ENCODE measurements around the gene LHFPL6.

LHFPL6 gene

GRCh38 chr13:39536906-39537305 lies 66.1 kb downstream of the LHFPL6 start:
- no CpG with 5 or more reads among the region's 7 CpGs for WGBS (ENCODE audit: insufficient coverage, insufficient read length)
- no peak for DNase-seq (ENCODE audit: low read depth, low spot score)
- H3K9me3 ChIP-seq (ENCODE audit: control insufficient read depth, insufficient read depth, low read length) = no peaks in the 10 kb centered on the region
- no peak overlapping the region for H3K27ac ChIP-seq (ENCODE audit: low read length)
- no peaks in the 10 kb centered on the region for H3K4me1 ChIP-seq (ENCODE audit: control insufficient read depth, insufficient read depth, low read length)
- no peak overlapping the region for H3K4me3 ChIP-seq (ENCODE audit: low read length)
- H3K27me3 ChIP-seq (ENCODE audit: control insufficient read depth, insufficient read depth, low read length) = no peaks in the 10 kb centered on the region
- no peaks in the 10 kb centered on the region for H3K36me3 ChIP-seq (ENCODE audit: control insufficient read depth, insufficient read depth, low read length)

- Histone ChIP-seq H3K4me3 (ENCODE audit: low read length) (no peak overlapping the region), H3K9me3 (ENCODE audit: control insufficient read depth, insufficient read depth, low read length) (no peaks in the 10 kb centered on the region), H3K36me3 (ENCODE audit: control insufficient read depth, insufficient read depth, low read length) (no peaks in the 10 kb centered on the region), H3K27me3 (ENCODE audit: control insufficient read depth, insufficient read depth, low read length) (no peaks in the 10 kb centered on the region), H3K27ac (ENCODE audit: low read length) (no peak overlapping the region), H3K4me1 (ENCODE audit: control insufficient read depth, insufficient read depth, low read length) (no peaks in the 10 kb centered on the region)
- WGBS (ENCODE audit: insufficient coverage, insufficient read length) = no CpG with 5 or more reads among the region's 6 CpGs
- no peak for DNase-seq (ENCODE audit: low read depth, low spot score)
These were observed 66.7 kb downstream of the LHFPL6 start for GRCh38 chr13:39536274-39536673.

DNA sequence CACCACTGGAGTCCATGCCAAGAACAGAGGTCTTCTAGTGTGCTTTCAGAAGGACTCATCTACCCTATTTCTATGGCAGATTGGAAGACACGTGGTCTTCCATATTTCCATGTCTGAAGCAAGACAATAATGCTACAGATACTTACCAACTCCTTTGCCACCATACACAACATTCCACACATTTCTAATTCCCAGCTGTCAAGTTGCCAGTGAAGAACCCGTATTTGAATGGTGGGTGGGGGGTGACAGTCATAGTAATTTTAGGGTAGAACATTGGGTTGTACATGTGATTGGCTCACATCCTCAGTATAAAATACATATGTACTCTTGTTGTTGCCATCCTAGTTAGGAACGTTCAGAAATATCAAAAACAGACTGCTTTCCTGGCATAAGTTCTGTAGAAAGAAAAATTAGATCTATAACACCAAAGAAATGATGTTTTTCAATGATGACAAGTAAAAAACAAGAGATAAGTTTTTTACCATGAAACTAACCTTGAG lies 69.3 kb downstream of the LHFPL6 start:
- Histone ChIP-seq H3K27ac (ENCODE audit: low read length) (no peak overlapping the region), H3K4me3 (ENCODE audit: low read length) (no peak overlapping the region), H3K9me3 (ENCODE audit: control insufficient read depth, insufficient read depth, low read length) (no peaks in the 10 kb centered on the region), H3K36me3 (ENCODE audit: control insufficient read depth, insufficient read depth, low read length) (no peaks in the 10 kb centered on the region), H3K27me3 (ENCODE audit: control insufficient read depth, insufficient read depth, low read length) (no peaks in the 10 kb centered on the region), H3K4me1 (ENCODE audit: control insufficient read depth, insufficient read depth, low read length) (no peaks in the 10 kb centered on the region; the same call in 1 of the 2 replicates)
- DNase-seq (ENCODE audit: low read depth, low spot score) = no peak
- no CpG with 5 or more reads among the region's 3 CpGs for WGBS (ENCODE audit: insufficient coverage, insufficient read length)

DNA sequence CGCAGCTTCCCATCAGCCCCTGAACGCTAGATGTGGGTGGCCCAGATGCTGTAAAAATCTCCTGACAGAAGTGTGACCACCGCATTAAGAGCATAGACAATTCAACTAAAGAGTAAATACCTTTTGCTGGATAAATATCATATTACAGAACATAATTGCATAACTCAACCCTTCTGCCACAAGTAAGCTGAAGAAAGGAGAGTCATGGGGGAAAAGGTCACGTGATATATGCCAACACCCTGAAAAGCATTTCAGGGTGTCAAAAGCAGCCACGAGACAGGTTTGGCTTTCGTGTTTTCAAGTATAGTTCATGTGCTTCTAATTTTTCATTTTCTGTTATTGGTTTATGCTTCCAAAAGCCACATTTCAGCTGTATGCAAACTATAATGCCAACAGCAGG lies 71.3 kb downstream of the LHFPL6 start:
- no peaks in the 10 kb centered on the region for H3K9me3 ChIP-seq (ENCODE audit: control insufficient read depth, insufficient read depth, low read length)
- H3K4me1 ChIP-seq (ENCODE audit: control insufficient read depth, insufficient read depth, low read length) = no peaks in the 10 kb centered on the region; the same call in 1 of the 2 replicates
- no CpG with 5 or more reads among the region's 6 CpGs for WGBS (ENCODE audit: insufficient coverage, insufficient read length)
- H3K27me3 ChIP-seq (ENCODE audit: control insufficient read depth, insufficient read depth, low read length) = no peaks in the 10 kb centered on the region
- DNase-seq (ENCODE audit: low read depth, low spot score) = no peak
- no peaks in the 10 kb centered on the region for H3K36me3 ChIP-seq (ENCODE audit: control insufficient read depth, insufficient read depth, low read length)
- no peak overlapping the region for H3K27ac ChIP-seq (ENCODE audit: low read length)
- H3K4me3 ChIP-seq (ENCODE audit: low read length) = no peak overlapping the region

- Histone ChIP-seq H3K9me3 (ENCODE audit: control insufficient read depth, insufficient read depth, low read length) (no peaks in the 10 kb centered on the region), H3K4me1 (ENCODE audit: control insufficient read depth, insufficient read depth, low read length) (no peaks in the 10 kb centered on the region; the same call in 1 of the 2 replicates), H3K27ac (ENCODE audit: low read length) (no peak overlapping the region), H3K36me3 (ENCODE audit: control insufficient read depth, insufficient read depth, low read length) (no peaks in the 10 kb centered on the region), H3K27me3 (ENCODE audit: control insufficient read depth, insufficient read depth, low read length) (no peaks in the 10 kb centered on the region), H3K4me3 (ENCODE audit: low read length) (no peak overlapping the region)
- no peak for DNase-seq (ENCODE audit: low read depth, low spot score)
- no CpG with 5 or more reads among the region's 3 CpGs for WGBS (ENCODE audit: insufficient coverage, insufficient read length)
These were observed 72.1 kb downstream of the LHFPL6 start for GRCh38 chr13:39530916-39531315.

DNA sequence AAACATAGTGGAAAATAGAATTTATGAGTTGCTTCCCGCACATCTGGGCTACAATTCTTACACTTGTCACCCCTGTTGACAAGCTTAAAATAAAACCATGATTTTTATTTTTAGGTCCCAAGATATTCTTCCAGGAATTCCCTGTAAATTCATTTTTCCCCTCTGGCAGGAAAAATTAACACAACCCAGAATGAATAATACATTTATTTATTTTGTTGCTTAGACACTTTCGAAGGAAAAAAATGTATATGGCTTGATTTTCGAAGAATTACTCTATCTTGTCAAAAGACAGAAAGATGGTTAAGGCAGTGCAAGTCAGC lies 74.4 kb downstream of the LHFPL6 start:
- H3K27me3 ChIP-seq (ENCODE audit: control insufficient read depth, insufficient read depth, low read length) = no peaks in the 10 kb centered on the region
- H3K36me3 ChIP-seq (ENCODE audit: control insufficient read depth, insufficient read depth, low read length) = no peaks in the 10 kb centered on the region
- no peak overlapping the region for H3K4me3 ChIP-seq (ENCODE audit: low read length)
- no peaks in the 10 kb centered on the region; the same call in 1 of the 2 replicates for H3K4me1 ChIP-seq (ENCODE audit: control insufficient read depth, insufficient read depth, low read length)
- H3K9me3 ChIP-seq (ENCODE audit: control insufficient read depth, insufficient read depth, low read length) = no peaks in the 10 kb centered on the region
- DNase-seq (ENCODE audit: low read depth, low spot score) = no peak
- no CpG with 5 or more reads among the region's 3 CpGs for WGBS (ENCODE audit: insufficient coverage, insufficient read length)
- H3K27ac ChIP-seq (ENCODE audit: low read length) = no peak overlapping the region

DNA sequence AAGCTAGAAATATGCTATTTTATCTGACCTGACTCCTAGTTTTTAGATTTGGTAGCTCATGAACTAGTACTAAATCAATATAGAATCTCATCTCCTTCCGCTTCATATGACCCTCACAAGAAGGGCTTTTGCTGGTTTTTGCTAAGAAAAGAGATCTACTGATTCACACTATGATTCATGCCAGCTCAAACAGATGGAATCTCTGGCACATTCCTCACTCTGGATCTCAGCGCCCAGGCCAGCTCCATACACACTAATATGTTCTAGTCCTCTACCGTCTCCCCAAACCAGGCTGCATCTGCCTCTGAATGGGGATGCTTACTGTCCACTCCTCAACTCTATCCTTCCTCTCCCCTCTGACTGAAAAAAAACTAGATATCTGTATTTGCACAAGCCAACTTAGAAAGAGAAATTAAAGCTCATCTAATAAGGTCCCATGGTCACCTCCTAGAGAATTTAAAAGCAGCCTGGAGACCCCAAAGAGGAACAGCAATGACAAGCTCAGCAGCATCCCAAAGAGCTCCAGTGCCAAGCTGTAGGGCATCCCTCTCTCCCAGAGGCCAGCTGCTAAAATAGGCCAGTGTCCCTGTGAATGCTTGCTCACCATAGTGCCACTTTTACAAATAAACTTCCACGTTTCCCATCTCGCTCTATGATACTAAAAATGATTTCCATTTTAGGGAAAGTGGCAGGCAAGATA lies 74.9 kb downstream of the LHFPL6 start:
- DNase-seq (ENCODE audit: low read depth, low spot score) = no peak
- no CpG with 5 or more reads among the region's 5 CpGs for WGBS (ENCODE audit: insufficient coverage, insufficient read length)
- no peak overlapping the region for H3K27ac ChIP-seq (ENCODE audit: low read length)
- H3K4me1 ChIP-seq (ENCODE audit: control insufficient read depth, insufficient read depth, low read length) = no peaks in the 10 kb centered on the region; the same call in 1 of the 2 replicates
- H3K36me3 ChIP-seq (ENCODE audit: control insufficient read depth, insufficient read depth, low read length) = no peaks in the 10 kb centered on the region
- no peaks in the 10 kb centered on the region for H3K27me3 ChIP-seq (ENCODE audit: control insufficient read depth, insufficient read depth, low read length)
- H3K4me3 ChIP-seq (ENCODE audit: low read length) = no peak overlapping the region
- no peaks in the 10 kb centered on the region for H3K9me3 ChIP-seq (ENCODE audit: control insufficient read depth, insufficient read depth, low read length)

GRCh38 chr13:39527301-39527700 lies 75.7 kb downstream of the LHFPL6 start:
- Histone ChIP-seq H3K36me3 (ENCODE audit: control insufficient read depth, insufficient read depth, low read length) (no peaks in the 10 kb centered on the region), H3K27ac (ENCODE audit: low read length) (no peak overlapping the region), H3K9me3 (ENCODE audit: control insufficient read depth, insufficient read depth, low read length) (no peaks in the 10 kb centered on the region), H3K4me3 (ENCODE audit: low read length) (no peak overlapping the region), H3K27me3 (ENCODE audit: control insufficient read depth, insufficient read depth, low read length) (no peaks in the 10 kb centered on the region), H3K4me1 (ENCODE audit: control insufficient read depth, insufficient read depth, low read length) (no peaks in the 10 kb centered on the region; the same call in 1 of the 2 replicates)
- DNase-seq (ENCODE audit: low read depth, low spot score) = no peak
- no CpG with 5 or more reads among the region's 3 CpGs for WGBS (ENCODE audit: insufficient coverage, insufficient read length)

DNA sequence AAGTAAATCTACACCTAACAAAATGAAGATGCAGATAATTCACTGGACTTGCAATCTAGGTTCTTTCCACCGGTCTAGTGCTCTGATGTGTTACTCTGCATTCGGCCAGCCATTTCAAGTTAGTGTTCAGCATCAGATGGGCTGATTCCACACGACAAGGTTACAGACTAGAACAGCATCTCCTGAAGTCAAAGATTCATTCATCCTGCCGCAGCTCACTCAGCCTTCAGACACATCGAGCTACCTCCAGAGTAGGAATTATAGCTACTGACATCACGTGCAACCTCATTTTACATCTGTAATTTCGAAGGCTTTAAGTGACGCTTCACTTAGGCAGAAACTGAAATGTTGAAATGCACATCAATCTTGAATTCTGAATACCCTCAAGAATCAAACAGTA lies 76.5 kb downstream of the LHFPL6 start:
- no peak for DNase-seq (ENCODE audit: low read depth, low spot score)
- no peaks in the 10 kb centered on the region for H3K9me3 ChIP-seq (ENCODE audit: control insufficient read depth, insufficient read depth, low read length)
- no CpG with 5 or more reads among the region's 8 CpGs for WGBS (ENCODE audit: insufficient coverage, insufficient read length)
- no peaks in the 10 kb centered on the region for H3K36me3 ChIP-seq (ENCODE audit: control insufficient read depth, insufficient read depth, low read length)
- no peak overlapping the region for H3K27ac ChIP-seq (ENCODE audit: low read length)
- H3K4me1 ChIP-seq (ENCODE audit: control insufficient read depth, insufficient read depth, low read length) = no peaks in the 10 kb centered on the region; the same call in 1 of the 2 replicates
- H3K27me3 ChIP-seq (ENCODE audit: control insufficient read depth, insufficient read depth, low read length) = no peaks in the 10 kb centered on the region
- H3K4me3 ChIP-seq (ENCODE audit: low read length) = no peak overlapping the region

- no peak for DNase-seq (ENCODE audit: low read depth, low spot score)
- no CpG with 5 or more reads among the region's 1 CpG for WGBS (ENCODE audit: insufficient coverage, insufficient read length)
- H3K27ac ChIP-seq (ENCODE audit: low read length) = no peak overlapping the region
- H3K27me3 ChIP-seq (ENCODE audit: control insufficient read depth, insufficient read depth, low read length) = no peaks in the 10 kb centered on the region; the same call in 1 of the 2 replicates
- no peaks in the 10 kb centered on the region for H3K9me3 ChIP-seq (ENCODE audit: control insufficient read depth, insufficient read depth, low read length)
- H3K36me3 ChIP-seq (ENCODE audit: control insufficient read depth, insufficient read depth, low read length) = no peaks in the 10 kb centered on the region
- no peak overlapping the region for H3K4me3 ChIP-seq (ENCODE audit: low read length)
- H3K4me1 ChIP-seq (ENCODE audit: control insufficient read depth, insufficient read depth, low read length) = no peaks in the 10 kb centered on the region
These were observed 77.5 kb downstream of the LHFPL6 start for GRCh38 chr13:39525506-39525905.

DNA sequence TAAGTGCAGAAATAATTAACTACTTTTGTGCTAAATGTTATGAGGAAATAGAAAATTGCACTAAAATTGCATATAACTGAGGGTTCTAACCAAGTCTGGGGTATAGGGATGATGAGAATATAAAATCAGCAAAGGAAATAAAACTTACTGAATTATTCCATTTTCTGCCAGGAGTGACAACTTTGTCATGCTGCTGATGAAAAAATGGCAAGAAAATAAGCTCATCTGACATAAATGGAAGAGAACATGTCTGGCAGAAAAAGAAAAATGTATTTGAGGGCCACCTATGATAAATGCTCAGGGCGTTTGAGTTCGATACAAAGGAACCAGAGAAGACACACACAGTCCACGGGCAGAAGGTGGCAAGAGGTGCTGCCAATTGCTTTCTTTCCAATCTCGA lies 78.2 kb downstream of the LHFPL6 start:
- no peak for DNase-seq (ENCODE audit: low read depth, low spot score)
- Histone ChIP-seq H3K27me3 (ENCODE audit: control insufficient read depth, insufficient read depth, low read length) (no peaks in the 10 kb centered on the region; the same call in 1 of the 2 replicates), H3K36me3 (ENCODE audit: control insufficient read depth, insufficient read depth, low read length) (no peaks in the 10 kb centered on the region), H3K9me3 (ENCODE audit: control insufficient read depth, insufficient read depth, low read length) (no peaks in the 10 kb centered on the region), H3K4me3 (ENCODE audit: low read length) (no peak overlapping the region), H3K4me1 (ENCODE audit: control insufficient read depth, insufficient read depth, low read length) (no peaks in the 10 kb centered on the region), H3K27ac (ENCODE audit: low read length) (no peak overlapping the region)
- no CpG with 5 or more reads among the region's 4 CpGs for WGBS (ENCODE audit: insufficient coverage, insufficient read length)

Data from iPS DF 6.9 (cell line).